T-helper 2 cell treated with Interferon-gamma antibody and Interleukin-4, amounts not matched to agents 100 ng/mL and 5 ng/mL, for 36 hours (primary cell): ENCODE results near the gene PI4KA. TPM values are rescaled to one million over a fixed set of nuclear protein-coding genes. Genes with fewer than 3 reads are reported as not detected.
"Not testable (repeated sequence)": the region's sequence is repeated elsewhere in the genome, so short reads cannot be mapped to it uniquely, and the experiment has no call there.

ENCODE experiments used
- intact Hi-C: fragments of 100-400 bp; cut with micrococcal nuclease; formaldehyde crosslinking; loops from one replicate; pipeline ENCODE4 v1.15.1; 2023
- total RNA-seq: library from RNA; stranded (reverse); gene quantifications from 2 replicates; pipeline ENCODE4 v1.2.3, GENCODE V29; 2022

PI4KA gene
- total RNA-seq, 1 donor from 2014 or later, result 119 TPM

DNA sequence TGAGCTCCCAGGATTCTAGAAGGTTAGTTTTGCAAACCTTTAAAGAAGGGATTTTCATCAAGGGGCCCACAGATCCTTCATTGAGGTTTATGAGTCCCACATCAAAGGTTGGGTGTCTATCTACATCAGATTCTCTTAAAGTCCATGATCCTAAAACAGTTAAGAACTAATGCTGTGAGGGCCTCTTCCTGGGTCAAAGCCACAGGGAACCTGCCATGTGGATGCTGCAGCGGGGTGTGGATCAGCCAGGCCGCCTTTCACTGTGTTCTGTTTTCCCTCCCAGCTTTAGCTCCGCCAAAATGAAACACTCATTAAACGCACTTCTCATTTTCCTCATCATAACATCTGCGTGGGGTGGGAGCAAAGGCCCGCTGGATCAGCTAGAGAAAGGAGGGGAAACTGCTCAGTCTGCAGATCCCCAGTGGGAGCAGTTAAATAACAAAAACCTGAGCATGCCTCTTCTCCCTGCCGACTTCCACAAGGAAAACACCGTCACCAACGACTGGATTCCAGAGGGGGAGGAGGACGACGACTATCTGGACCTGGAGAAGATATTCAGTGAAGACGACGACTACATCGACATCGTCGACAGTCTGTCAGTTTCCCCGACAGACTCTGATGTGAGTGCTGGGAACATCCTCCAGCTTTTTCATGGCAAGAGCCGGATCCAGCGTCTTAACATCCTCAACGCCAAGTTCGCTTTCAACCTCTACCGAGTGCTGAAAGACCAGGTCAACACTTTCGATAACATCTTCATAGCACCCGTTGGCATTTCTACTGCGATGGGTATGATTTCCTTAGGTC lies 79.4 kb downstream of the PI4KA start:
- intact Hi-C loops, result no loop called here

DNA sequence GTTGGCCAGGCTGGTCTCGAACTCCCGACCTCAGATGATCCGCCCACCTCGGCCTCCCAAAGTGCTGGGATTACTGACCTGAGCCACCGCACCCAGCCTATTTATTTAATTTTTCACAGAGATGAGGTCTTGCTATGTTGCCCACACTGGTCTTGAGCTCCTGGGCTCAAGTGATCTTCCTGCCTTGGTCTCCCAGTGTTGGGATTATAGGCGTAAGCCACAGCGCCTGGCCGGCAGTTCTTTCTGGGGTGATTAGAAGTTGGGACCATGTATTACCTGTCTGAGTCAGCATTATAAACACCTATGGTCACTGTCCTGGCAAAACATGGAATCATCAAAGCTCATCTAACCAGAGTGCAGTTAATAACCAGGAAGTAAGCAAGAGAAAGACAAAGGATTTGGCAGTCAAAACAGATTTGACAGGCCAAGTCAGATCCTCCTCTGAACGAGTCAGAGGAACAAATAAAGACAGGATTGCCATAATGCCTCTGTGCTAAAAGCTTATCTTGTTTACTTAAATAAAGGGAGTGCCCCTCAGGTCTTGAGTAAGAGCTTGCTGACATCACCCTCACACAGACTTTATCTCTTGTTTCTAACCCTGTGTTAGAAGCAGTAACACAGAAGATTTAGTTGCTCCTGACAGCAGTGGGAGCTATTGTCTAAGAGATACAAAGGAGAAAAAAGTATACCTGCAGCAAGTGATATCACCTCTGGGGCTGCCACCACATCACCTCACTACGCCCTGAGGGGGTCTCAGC lies 81.0 kb downstream of the PI4KA start:
- intact Hi-C loops, result no loop called here

DNA sequence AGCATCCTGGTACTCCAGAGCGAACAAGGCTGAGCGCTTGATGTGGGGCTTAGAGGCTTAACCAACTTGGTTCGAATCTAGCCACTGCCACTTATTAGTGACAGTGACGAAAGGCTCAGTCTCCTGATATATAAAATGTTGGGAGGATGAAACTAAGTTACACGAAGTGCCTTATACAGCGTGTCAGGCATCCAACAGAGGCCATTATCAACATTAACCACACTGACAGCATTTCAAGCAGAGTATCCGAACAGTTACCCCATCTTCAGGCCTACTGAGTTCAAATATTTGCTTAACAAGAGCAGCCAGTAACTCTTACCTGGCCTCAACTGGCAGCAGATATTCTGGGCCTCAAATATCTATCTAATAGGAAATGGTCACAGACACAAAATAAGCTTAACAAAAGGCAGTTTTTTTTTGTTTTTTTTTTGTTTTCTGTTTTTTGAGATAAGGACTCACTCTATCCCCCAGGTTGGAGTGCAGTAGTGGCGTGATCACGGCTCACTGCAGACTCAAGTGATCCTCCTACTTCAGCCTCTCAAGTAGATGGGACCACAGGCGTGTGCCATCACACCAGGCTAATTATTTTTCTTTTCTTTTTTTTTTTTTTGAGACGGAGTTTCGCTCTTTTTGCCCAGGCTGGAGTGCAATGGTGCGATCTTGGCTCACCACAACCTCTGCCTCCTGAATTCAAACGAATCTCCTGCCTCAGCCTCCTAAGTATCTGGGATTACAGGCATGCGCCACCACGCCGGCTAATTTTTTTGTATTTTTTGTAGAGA lies 81.8 kb downstream of the PI4KA start:
- intact Hi-C loops, result no loop called here

DNA sequence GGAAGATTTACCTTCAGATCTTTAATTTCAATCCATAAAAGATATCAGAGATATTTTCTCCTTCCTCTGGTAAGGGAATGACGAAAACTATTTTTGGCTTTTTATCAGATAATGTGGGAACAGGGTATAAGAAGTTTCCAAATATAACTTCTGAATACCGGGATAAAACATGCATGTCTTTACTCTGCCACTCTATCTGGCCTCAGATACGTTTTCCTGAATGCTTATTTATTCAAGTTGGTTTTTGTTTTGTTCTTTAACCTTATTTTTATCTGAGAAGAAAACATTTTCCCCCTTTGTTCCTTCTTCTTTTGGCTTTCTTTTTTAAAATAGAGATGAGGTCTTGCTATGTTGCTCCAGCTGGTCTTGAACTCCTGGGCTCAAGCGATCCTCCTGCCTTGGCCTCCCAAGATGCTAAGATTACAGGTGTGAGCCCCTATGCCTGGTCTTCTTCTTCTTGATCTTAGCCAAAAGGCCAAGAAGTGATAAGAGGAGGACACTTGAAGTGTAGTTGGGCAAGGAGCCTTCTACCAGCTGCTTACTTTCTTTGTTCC lies 83.2 kb downstream of the PI4KA start:
- intact Hi-C loops, result no loop called here

DNA sequence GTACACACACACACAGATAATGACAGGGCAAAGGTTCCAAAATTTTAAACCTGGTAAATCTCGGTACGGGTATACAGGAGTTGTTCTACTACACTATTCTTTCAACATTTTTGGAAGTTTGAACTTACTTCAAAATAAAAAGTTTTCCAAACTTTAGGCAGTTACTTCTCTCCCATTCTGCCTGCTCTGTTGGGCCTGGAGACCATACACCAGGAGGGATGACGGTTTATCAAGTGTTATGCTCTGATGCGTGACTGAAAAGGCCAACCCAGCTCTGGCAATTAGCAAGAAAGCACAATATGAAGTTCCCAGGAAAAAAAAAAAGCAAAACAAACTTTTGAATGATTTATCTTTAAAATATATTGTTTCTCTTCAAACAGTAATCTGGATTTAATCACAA lies 83.7 kb downstream of the PI4KA start:
- intact Hi-C loops, result no loop called here

DNA sequence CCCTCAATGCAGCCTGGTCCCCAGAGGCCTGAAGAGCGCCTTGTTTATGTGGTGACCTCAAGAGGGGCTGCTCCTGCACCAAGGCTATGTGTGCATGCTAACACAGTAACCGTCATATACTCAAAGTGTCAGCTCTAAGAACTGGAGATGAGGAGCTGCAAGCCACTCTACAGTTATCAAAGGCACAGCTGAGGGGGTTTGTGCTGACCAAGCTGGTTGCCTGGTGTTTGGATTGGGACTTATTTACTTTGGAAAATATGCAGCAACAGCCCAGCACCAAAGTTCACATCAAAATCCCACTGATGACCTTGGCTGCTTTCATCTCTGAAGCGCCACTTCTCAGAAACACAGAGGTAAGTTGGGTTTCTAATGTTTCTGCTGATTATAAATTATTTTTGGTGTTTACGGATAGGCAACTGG lies 84.8 kb downstream of the PI4KA start, which contains the start of gene SERPIND1:
Gene SERPIND1 (plus strand): TSS at position 321 of the 420 bp plus-strand sequence. CDS start 5,200 bp downstream, outside the sequence.
- intact Hi-C loops, result no loop called here

DNA sequence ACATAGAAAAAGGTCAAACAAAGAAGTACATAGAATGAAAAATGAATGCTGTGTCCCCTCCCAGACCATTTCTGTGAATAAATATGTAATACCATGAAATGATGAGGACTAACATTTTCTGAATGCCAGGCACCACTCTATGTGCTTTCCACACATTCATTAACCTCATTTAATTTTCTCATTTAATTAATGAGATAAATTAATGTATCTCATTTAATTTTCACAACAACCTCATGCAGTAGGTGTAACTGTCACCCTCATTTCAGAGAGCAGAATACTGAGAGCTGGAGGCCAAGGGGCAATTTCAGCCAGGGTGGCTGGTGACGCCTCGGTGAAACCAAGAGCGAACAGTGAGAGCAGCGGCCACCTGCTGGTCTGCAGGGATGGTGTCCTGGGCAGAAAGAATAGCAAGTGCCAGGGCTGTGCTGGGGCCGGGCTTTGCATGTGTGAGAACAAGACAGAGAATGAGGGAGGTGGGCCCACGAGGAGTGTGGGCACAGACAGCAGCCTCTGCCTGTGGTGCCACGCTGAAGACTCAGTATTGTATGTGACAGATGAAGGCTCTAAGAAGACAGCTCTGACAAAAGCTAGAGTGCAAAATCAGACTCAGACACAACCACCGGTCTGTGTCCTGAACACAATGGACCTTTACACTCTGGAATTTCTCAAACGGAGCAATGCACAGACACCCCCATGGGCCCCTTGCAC lies 86.5 kb downstream of the PI4KA start:
- intact Hi-C loops, result no loop called here

DNA sequence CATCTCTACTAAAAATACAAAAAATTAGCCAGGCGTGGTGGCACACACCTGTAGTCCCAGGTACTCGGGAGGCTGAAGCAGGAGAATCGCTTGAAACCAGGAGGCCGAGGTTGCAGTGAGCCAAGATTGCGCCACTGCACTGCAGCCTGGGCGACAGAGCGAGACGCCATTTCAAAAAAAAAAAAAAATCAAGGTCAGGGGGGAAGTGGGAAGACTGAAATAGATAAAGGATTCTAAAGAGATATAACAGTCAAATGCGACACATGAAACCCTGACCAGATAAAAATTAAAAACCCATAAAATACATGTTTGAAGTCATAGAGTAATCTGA lies 89.2 kb downstream of the PI4KA start:
- intact Hi-C loops, result not testable (repeated sequence)

DNA sequence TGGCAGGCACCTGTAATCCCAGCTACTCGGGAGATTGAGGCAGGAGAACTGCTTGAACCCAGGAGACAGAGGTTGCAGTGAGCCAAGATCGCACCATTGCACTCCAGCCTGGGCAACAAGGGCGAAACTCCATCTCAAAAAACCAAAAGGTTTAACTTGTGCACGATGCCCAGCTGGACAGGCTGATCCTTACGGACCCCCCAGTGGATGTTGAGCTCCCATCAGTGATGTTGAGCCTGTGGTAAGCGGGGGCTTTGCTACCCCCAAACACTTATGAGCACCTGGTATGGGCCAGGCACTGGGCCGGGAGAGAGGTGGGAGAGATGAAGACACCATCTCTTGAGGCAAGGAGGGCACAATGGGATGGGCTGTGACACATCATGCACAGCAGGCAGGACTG lies 92.1 kb downstream of the PI4KA start:
- intact Hi-C loops, result no loop called here

DNA sequence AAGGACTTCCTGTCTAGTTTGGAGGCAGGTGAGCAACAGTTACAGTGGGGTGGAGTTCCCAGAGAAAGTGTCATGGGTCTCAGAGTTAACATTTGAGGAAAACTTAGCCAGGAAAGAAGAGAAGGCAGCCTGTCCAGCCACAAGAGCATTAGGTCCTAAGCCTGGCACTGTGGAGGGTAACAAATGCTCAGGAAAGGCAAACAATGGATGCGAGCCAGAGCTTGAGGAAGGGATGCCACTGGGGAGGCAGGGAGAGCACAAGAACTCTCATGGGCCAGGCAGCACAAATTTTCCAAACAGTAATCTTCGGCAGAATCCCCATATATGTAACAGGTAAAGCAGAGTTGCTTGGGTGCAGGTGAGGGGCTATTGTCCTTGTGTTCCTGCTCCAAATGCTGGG lies 92.7 kb downstream of the PI4KA start:
- intact Hi-C loops, result no loop called here

DNA sequence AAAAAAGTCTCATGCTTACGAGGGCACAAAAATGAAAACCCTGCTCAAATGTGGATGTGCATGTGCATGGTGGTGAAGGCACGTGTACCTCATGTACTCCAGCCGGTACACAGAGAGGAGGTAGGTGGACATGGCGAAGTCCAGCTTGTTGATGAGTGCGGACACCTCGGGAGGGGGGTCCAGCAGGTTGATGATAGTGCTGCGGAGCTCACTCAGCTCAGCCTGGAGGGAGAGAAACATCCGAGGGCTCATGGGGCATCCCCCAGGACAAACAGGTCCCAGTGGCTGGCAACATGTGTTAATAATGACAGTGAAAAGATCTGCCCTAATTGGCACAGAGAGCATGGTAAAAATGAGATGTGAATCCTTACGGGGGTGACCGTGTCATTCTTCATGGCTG lies 93.9 kb downstream of the PI4KA start:
- intact Hi-C loops, result no loop called here

DNA sequence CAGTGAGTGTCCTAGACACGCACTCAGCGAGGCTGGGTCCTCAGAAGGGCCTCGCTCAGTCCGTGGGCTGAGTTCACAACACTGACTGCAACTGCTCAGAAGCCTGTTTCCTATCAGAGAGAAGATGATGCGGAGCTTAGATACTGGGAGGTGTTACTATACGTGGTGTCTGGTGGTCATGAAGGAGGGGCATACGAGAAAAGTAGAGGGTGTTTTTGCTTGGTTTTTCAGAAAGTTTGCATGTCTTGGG lies 94.2 kb downstream of the PI4KA start:
- intact Hi-C loops, result no loop called here

DNA sequence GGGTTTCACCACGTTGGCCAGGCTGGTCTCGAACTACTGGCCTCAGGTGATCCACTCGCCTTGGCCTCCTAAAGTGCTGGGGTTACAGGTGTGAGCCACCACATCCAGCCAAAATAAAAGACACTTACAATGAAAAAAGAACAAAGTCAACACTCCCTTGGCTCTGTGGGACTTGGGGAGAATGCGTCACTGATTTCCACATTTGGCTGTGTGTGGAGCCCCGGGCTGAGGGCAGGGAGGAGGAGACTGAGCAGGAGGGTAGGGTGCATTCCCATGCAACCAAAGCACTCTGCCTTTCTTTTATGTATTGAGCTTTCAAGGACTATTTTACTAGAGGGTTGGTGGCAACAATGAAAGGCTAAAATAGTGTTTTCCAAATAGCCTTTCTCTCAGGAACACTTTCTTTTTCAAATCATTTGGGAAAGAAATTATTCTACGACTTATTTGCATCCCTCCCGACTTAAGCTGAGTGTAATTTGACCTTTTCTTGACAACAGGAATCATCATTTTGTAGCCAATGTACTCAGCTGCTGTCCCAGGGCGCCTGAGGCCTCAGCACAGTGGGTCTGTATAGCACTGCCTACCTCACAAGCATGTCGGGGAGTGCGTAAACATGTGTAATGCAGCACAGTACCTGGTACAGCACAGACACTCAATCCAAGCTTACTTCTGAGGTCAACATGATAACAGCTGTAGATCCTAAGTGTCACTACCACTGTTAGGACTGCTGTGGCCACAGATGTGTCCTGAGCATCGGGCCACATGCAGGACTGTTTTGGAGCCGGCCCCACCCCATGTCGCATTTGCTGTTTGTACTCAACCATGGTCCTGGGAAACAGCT lies 94.8 kb downstream of the PI4KA start:
- intact Hi-C loops, result no loop called here

DNA sequence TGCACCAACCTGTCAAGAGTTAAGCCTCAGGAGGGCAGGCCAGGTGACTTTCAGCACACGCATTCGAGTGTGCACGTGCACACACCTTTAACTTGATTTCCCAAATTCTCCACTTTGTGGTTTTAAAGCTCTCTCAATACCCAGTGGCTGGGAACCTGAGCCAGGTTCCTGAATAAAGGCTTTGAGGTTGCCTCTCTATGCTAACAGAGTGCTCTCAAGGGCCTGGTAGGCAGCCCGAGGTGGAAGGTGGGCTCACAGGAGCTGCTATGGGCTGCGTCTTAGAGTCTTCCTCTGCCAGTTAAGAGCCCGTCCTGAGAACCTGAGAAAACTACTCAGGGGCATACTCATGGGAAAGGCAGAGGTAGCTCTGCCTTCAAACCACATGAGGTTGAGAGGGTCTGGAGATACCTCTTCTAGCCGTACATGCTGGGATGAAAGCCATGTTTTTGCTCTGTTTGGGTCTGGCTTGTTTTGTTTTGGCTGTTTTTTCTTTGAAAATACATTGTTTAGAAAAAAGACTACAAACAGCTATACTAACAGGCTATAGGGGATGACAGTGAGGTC lies 96.3 kb downstream of the PI4KA start:
- intact Hi-C loops, result no loop called here

DNA sequence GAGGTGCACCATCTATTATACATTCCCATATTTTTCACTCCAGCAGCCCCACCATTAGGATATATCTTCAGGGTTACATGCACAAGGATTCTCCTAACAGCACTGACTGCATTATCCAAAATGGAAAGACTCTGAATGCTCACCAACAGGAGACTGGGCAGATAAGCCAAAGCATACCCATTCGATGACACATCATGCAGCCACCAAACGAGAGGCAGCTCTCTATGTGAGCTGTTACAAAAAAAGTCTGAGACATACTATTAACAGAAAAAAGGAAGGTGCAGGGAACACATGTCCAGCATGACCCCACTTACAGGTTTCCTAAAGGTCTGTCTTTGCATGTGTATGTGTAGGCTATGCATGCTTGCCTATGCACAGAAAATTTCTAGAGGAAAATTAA lies 97.1 kb downstream of the PI4KA start:
- intact Hi-C loops, result no loop called here

DNA sequence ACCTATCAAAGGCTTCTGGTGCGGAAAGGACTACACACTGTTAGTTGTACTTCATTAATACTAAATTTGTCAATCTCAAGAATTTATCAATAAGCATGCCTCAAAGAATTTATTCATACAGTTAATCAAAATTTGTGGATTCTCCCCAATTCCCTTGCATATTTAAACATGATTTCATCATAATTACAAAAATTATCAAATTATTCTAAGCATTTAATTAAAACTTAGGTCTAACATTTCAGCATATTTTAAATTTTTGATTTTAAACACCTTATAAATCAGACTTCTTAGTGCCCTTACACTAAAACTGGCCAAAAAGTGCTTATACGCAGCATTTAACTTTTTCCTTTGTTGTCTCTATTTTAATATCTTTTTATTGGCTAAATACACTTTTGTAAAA lies 98.5 kb downstream of the PI4KA start:
- intact Hi-C loops, result no loop called here

DNA sequence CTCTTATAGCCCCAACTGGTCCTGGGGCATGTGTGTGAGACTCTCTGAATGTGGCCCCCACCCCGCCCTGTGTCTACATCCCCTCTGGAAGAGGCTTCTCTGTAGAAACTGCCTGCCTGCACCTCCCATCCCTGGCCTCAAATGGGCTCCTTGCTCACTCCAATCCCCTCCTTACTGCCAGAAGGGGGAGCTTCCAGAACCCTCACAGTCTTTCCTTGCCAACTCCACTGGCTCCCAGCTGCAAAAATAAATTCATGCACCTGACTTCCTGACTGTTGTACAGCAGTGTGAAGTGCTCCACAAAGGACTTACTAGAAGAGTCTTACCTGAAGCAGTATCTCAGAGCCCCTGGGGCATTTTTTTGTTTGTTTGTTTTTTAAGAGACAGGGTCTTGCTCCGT lies 99.9 kb downstream of the PI4KA start:
- intact Hi-C loops, result no loop called here

DNA sequence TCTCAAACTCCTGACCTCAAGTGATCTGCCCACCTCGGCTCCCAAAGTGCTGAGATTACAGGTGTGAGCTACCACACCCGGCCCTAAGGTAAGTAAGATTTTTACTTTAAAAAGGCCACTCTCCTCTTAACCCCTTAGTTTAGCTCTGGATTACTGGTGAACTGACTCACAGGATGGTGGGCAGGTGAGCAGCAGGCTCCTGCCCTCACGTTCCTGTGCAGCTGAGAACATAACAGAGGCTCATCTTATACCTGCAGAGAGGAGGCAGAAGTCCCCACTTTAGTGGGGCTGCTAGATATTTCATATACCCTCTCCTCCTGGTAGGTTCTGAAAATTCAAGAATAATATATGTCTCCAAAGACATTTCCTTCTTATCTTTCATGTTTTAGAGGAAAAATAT lies 101.8 kb downstream of the PI4KA start:
- intact Hi-C loops, result no loop called here

DNA sequence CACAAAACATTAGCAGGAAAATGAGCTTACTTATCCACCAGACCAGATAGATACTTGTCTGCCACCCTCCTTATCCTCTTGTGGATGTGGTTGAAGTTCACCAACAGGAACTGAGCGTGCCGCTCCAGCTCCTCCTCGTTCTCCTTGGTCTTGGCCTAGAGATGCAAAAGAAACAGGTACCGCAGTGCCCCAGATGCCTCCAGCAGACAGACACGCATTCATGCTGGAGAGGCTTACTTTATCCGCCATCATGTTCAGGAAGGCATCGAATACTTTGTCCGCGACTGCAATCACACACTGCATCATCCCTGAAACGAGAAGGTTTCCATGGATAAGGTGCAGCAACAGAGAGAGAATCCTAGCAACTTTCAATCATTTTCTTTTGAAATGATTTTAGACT lies 105.7 kb downstream of the PI4KA start:
- intact Hi-C loops, result no loop called here

DNA sequence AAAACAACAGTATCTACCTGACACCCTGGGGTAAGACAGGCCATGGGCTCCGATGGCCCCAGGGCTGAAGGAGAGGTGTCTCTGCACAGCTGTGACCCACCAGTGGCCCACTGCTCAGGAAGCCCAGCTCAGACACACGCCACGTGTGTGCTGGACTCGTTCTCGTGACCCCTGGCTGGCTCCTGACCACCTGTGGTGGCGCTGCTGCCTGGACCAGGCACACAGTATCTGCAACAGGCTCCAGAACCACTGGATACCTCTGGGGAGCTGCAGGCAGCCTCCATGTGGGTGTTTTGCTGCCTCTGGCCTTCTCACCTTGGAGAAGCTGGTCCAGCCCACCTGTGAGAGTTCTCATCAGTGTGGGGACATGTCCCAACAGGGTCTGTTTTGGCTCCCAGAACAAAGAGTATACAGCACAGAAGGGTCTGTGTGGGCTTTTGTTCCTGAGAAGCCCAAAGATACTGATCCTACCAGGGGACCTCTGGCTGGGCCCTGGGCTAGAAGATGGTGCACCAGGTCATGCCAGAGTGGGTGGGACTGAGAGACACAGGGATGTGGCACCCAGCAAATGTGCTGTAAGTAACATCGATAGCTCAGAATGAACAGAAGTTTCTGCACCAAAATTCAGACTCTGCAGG lies 106.4 kb downstream of the PI4KA start:
- intact Hi-C loops, result no loop called here
